Medulla oblongata (tissue), 1 donor: Measurements from ENCODE around the gene UBE2E2.

Source experiments
- DNase-seq: peaks from one replicate; pipeline ENCODE4 v3.0.0-alpha.2; 2015; ENCODE audit errors: extremely low spot score

The UBE2E2 gene

GRCh38 chr3:23389089-23389488 lies 186.0 kb downstream of the UBE2E2 start:
- no peak for DNase-seq

- no peak for DNase-seq
Observed at GRCh38 chr3:23389686-23390085, 186.6 kb downstream of the UBE2E2 start.

- DNase-seq: no peak
Observed at GRCh38 chr3:23390446-23390845, 187.3 kb downstream of the UBE2E2 start.

GRCh38 chr3:23390989-23391553 lies 187.9 kb downstream of the UBE2E2 start:
- no peak for DNase-seq

- no peak for DNase-seq
Observed at GRCh38 chr3:23395115-23395514, 192.0 kb downstream of the UBE2E2 start.

- no peak for DNase-seq
Observed at GRCh38 chr3:23396746-23397145, 193.6 kb downstream of the UBE2E2 start.

GRCh38 chr3:23399221-23399620 lies 196.1 kb downstream of the UBE2E2 start:
- no peak for DNase-seq

- no peak for DNase-seq
Observed at GRCh38 chr3:23402728-23403492, 199.8 kb downstream of the UBE2E2 start.

GRCh38 chr3:23404246-23404645 lies 201.1 kb downstream of the UBE2E2 start:
- no peak for DNase-seq

- no peak for DNase-seq
Observed at GRCh38 chr3:23405081-23405480, 202.0 kb downstream of the UBE2E2 start.

- DNase-seq: no peak
Observed at GRCh38 chr3:23406601-23407000, 203.5 kb downstream of the UBE2E2 start.

- DNase-seq: no peak
Observed at GRCh38 chr3:23418026-23418425, 214.9 kb downstream of the UBE2E2 start.

- DNase-seq: no peak
Observed at GRCh38 chr3:23421811-23422516, 218.8 kb downstream of the UBE2E2 start.

- DNase-seq: no peak
Observed at GRCh38 chr3:23422517-23422851, 219.4 kb downstream of the UBE2E2 start.

- DNase-seq: no peak
Observed at GRCh38 chr3:23425410-23425809, 222.3 kb downstream of the UBE2E2 start.

GRCh38 chr3:23430781-23431398 lies 227.8 kb downstream of the UBE2E2 start:
- DNase-seq: no peak

- DNase-seq: no peak
Observed at GRCh38 chr3:23431764-23432163, 228.6 kb downstream of the UBE2E2 start.

- no peak for DNase-seq
Observed at GRCh38 chr3:23435318-23435717, 232.2 kb downstream of the UBE2E2 start.

GRCh38 chr3:23435904-23436303 lies 232.8 kb downstream of the UBE2E2 start:
- DNase-seq: no peak

- no peak for DNase-seq
Observed at GRCh38 chr3:23437484-23438145, 234.5 kb downstream of the UBE2E2 start.

GRCh38 chr3:23438657-23439056 lies 235.5 kb downstream of the UBE2E2 start:
- DNase-seq: no peak

- DNase-seq: no peak
Observed at GRCh38 chr3:23439080-23439479, 236.0 kb downstream of the UBE2E2 start.
